HG02610 (cell line): ENCODE measurements around the gene LPAR2.
"Not testable (repeated sequence)": the region's sequence is repeated elsewhere in the genome, so short reads cannot be mapped to it uniquely, and the experiment has no call there.

Source experiments
- ATAC-seq: cut with Tn5 transposase; IDR thresholded peaks from one replicate; pipeline ENCODE4 v1.9.1; 2021; ENCODE audit warnings: mild to moderate bottlenecking, moderate library complexity; ENCODE audit not compliant: unreplicated experiment

Gene LPAR2

GRCh38 chr19:19627621-19628500, at the start of gene LPAR2:
Gene LPAR2, minus strand, starts transcription at chr19:19628220. Its CDS starts 945 bp downstream, at chr19:19627275.
- ATAC-seq, result peak; percentile 53

DNA sequence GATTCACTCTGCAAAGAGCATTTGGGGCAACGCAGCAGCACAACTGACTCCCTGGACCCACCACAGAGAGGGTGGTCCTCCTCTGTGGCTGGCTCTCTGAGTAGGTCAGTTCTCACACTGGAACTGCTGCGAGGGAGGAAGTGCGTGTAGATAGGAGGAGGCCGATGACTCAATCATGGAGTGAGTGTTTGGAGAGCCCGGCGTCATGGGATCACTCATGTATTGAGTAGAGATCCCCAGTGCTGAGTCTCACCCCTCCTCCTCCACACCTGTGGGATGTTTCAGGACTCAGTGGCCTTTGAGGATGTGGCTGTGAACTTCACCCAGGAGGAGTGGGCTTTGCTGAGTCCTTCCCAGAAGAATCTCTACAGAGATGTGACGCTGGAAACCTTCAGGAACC, 49.6 kb upstream of the LPAR2 start:
- no peak for ATAC-seq

- no peak for ATAC-seq
Measured at GRCh38 chr19:19674315-19674714, 46.3 kb upstream of the LPAR2 start.

DNA sequence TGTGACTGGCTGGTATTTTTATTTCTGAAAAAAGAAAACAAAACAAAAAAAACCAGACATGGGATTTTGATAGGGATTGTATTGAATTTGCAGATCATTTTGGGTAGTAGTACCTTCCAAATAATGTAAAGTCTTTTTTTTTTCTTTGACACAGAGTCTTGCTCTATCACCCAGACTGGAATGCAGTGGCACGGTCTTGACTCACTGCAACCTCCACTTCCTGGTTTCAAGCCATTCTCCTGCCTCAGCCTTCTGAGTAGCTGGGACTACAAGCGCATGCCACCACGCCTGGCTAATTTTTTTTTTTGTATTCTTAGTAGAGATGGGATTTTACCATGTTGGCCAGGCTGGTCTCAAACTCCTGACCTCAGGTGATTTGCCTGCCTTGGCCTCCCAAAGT, 44.8 kb upstream of the LPAR2 start:
- no peak for ATAC-seq

DNA sequence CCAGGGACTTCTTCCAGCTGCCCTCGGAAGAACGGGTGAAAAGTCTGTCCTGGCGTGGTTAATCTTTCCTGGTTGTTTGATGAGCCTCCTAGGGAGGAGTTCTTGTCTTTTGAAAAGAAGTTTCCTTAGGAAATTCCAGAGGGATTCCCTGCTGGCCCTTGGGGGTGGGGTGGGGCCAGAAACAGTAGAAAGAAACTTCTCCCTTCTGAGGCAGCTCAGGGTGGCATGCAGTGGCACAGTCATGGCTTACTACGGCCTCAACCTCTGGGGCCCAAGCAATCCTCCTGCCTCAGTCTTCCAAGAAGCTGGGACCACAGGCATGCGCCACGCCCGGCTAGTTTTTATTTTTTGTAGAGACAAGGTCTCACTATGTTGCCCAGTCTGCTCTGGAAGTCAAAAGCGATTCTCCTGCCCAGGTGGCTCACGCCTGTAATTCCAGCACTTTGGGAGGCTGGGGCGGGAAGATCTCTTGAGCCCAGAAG, 42.1 kb upstream of the LPAR2 start:
- ATAC-seq, result no peak

- ATAC-seq, result peak; percentile 74
Measured at GRCh38 chr19:19668230-19669012, 40.4 kb upstream of the LPAR2 start, which contains the start of gene ZNF101. Gene ZNF101, plus strand, starts transcription at chr19:19668839. Its CDS starts 125 bp downstream, at chr19:19668964.

DNA sequence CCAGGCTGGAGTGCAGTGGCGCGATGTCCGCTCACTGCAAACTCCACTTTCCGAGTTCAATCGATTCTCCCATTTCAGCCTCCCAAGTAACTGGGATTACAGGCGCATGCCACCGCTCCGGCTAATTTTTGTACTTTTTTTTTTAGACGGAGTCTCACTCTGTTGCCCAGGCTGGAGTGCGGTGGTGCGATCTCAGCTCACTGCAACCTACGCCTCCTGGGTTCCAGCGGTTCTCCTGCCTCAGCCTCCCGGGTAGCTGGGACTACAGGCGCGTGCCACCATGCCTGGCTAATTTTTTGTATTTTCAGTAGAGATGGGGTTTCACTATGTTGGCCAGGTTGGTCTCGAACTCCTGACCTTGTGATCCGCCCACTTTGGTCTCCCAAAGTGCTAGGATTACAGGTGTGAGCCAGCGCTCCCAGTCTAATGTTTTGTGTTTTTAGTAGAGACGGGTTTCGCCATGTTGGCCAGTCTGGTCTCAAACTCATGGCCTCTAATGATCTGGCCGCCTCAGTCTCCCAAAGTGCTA, 37.5 kb upstream of the LPAR2 start:
- not testable (repeated sequence) for ATAC-seq

- peak; percentile 81 for ATAC-seq
Measured at GRCh38 chr19:19663256-19664120, 35.5 kb upstream of the LPAR2 start, which contains the start of gene ATP13A1. Gene ATP13A1, minus strand, starts transcription at chr19:19663676. Its CDS starts 10 bp downstream, at chr19:19663666.

DNA sequence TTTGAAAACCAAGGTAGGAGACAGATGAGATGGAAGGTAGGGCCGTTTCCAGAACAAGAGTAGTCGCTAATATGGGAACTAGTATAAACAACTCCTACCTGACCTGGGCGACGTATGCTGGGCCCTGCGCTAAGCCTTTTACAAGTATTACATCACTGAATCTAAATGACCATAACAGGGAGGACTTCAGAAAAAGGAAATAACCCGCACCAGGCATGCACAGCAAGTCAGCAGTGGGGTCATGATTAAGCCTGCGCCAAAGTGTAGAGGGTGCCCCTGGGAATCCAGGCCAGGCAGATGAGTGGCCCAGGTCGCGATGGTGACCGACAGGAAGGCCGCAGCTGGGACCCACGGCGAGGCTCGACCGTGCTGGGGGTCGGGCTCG, 34.8 kb upstream of the LPAR2 start:
- ATAC-seq, result no peak

GRCh38 chr19:19662344-19662743, 34.3 kb upstream of the LPAR2 start:
- ATAC-seq, result no peak

DNA sequence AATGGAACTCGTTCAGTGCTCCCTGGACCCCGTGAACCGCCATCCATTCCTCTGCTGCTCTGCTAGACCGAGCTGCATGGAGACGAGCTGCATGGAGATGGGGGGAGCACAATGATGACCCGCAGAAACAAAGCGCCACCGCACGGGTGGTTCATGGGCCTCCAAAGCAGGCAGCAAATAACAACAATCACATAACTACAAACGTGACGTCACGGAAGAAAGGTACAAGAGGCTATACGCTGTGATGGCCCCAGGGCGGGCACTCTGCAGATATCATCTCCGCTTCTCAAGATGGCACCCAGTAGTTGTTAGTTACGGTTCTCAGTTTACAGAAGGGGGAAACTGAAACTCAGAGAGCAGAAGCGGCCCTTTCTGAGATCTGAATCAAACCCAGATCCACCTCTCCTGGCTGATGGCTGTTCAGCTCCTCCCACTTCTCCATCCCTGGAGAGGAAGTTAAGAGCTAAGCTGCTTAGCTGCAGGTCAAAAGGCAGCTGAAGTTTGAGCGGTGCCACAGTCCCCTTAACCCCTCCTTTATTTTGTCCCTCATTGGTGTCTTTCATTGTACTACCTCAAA, 33.7 kb upstream of the LPAR2 start:
- peak; percentile 31 for ATAC-seq

DNA sequence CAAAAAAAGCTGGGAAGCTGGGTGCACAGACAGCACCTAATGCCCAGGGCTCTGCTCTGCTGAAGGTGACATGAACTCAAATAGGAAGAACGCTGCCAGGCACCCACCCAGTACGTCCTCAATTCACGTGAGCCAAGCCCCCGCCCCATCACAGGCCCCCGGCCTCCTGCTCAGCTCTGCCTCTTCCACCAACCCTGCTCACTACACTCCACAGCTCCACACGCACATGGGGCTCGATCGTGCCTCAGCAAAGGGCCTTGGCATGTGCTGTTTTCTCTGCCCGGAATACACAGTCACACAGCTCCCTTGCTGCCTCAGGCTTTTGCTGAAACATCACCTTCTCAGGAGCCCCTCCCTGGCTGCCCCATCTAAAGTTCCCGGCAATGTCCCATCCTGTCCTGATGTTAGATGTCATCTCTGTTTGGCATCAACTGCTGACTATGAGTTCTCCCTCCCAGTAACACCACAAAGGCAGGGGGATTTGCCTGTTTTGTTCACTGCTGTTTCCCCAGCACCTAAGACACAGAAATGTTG, 33.2 kb upstream of the LPAR2 start:
- ATAC-seq, result no peak

- ATAC-seq, result no peak
Measured at GRCh38 chr19:19659646-19660245, 31.7 kb upstream of the LPAR2 start.

- ATAC-seq, result no peak
Measured at GRCh38 chr19:19657397-19657783, 29.4 kb upstream of the LPAR2 start.

DNA sequence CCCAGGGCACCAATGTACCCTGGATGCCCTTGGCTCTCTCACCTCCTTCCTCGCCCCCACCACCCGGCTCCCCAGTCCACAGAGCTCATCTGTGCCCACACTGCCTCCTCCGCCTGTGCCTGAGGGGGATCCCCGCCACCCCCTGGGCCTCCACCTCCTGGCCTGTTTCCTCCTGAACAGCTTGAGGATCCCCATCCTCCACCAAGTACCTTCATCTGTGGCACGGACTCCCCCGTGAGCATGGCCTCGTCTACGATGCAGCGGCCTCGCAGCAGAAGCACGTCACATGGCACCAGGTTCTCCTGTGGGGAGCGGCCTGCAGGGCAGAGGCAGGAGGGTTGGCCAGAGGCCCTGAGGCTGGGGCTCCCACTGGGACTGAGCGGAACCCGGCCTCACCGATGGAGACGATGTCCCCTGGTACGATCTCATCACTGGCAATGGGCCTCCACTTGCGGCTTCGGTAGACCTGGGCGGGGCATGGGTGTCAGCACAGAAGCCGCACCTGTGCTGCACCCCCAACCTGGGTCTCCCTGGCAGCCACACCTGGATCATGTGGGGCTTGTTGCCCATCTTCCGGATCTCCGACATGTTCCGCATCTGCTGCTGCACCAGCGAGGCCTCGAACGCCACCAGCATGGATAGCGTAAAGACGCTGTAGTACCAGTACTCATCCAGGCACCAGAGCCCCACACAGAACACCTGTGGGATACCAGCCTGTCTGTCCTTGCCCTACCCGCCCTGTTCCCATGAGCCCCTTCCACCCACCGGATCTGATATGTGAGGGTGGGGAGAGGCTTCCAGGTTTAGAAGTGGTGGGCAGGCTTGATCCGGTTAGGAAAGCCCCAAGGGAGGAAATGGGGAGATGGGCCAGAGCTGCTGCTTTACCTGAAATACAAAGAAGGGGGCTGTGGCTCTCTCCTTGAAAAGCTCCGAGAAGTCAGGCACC, 28.7 kb upstream of the LPAR2 start:
- ATAC-seq, result no peak

DNA sequence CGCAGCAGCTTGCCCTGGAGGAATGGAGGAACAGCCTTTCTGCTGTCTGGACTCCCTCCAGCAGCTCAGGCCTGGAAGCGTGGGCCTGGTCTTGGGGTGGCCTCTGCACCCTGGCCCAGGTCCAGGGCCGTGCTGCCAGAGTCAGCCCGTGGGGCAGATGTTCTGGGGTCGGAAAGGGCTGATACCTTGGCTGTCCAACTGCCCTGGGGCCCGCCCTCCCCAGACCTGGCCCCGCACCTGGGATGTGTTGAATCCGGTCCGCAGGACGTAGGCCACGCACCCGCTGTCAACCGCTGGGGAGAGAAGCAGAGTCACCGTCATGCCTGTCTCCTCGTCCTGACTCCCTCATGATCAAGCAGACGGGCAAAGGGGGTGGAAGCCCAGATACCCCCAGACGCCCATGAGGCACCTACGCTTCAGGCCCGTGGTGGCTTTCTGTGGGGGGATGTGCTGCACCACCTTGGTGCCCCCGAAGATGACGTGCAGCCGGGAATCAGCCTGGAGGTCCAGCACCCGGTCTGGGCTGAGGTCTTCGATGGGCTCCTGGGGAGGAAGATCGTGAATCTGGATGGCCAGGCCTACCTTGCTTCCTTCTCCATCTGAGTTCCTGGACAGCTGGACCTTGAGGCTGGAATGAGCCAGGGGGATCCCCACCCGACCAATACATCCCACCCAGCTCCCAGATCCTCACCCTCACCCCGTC, 27.8 kb upstream of the LPAR2 start:
- no peak for ATAC-seq

- ATAC-seq, result no peak
Measured at GRCh38 chr19:19655051-19655594, 27.1 kb upstream of the LPAR2 start.
